ENCODE results near the gene RBM11.

The RBM11 gene

GRCh38 chr21:14245711-14246110 lies 29.8 kb downstream of the RBM11 start:
- Mint-ChIP-seq H3K4me3 (no peak overlapping the region), H3K4me1 (ENCODE audit: low read depth in 2 of 2) (no peaks in the 10 kb centered on the region), H3K9me3 (no peaks in the 10 kb centered on the region), H3K27ac (no peak overlapping the region), H3K27me3 (peaks cover 21 to 25% of the 10 kb centered on the region in 2 donors), H3K36me3 (ENCODE audit: insufficient read depth) (no peaks in the 10 kb centered on the region)
- ATAC-seq (replicated peaks) (no peak), DNase-seq (no peak)

DNA sequence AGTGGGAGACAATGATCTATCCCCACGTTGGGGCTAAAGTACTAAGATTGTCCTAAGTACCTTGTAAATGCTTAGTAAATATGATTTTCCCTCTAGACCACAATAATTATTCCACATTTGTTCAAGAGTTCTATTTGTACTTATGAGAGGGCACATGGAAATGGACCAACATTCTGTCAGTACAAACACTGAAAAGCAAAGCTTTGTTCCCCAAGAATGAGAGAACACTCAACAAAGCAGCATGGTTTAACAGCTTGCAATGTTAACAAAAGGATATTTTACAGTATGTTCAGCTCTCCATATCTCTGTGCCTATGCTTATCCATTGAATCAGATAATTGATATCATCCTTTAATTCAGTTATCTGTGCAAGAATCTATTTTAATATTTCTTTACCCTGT lies 35.4 kb downstream of the RBM11 start:
- Mint-ChIP-seq H3K27me3 (peaks cover 12 to 36% of the 10 kb centered on the region in 2 donors), H3K9me3 (no peaks in the 10 kb centered on the region), H3K4me3 (no peak overlapping the region), H3K27ac (no peak overlapping the region), H3K36me3 (ENCODE audit: insufficient read depth) (no peaks in the 10 kb centered on the region), H3K4me1 (ENCODE audit: low read depth in 2 of 2) (peaks cover 1 to 4% of the 10 kb centered on the region in 2 donors)
- DNase-seq (no peak), ATAC-seq (replicated peaks) (no peak)

DNA sequence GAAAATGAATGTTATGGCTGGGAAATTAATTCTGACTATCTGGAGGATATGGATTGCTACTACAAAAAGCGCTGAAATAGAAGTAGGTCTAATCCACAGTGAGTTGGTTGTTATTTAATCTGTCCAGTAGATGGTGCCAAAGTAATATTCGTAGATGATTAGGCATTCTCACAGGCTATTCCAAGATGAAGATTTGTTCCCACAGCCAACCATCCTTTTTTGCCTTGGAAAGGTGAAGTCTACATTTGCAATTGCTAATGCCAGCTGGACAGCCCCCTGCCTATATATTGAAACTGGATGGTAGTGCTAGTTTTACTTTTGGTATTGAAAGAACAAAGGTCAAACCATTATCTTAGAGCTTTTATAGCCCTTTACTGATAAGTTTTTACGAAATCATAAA lies 43.8 kb downstream of the RBM11 start:
- H3K27me3 Mint-ChIP-seq, result peaks cover 12 to 23% of the 10 kb centered on the region in 2 donors
- no peak overlapping the region for H3K27ac Mint-ChIP-seq
- H3K9me3 Mint-ChIP-seq, result no peaks in the 10 kb centered on the region
- no peaks in the 10 kb centered on the region for H3K36me3 Mint-ChIP-seq (ENCODE audit: insufficient read depth)
- DNase-seq (no peak), ATAC-seq (replicated peaks) (peak; percentile 40)
- no peaks in the 10 kb centered on the region for H3K4me1 Mint-ChIP-seq (ENCODE audit: low read depth in 2 of 2)
- no peak overlapping the region for H3K4me3 Mint-ChIP-seq

- Mint-ChIP-seq H3K4me3 (no peak overlapping the region), H3K9me3 (no peaks in the 10 kb centered on the region), H3K27ac (no peak overlapping the region), H3K4me1 (ENCODE audit: low read depth in 2 of 2) (no peaks in the 10 kb centered on the region), H3K27me3 (peaks cover 12 to 23% of the 10 kb centered on the region in 2 donors), H3K36me3 (ENCODE audit: insufficient read depth) (no peaks in the 10 kb centered on the region)
- no peak for DNase-seq
- no peak for ATAC-seq (replicated peaks)
Observed at GRCh38 chr21:14260174-14260764, 44.3 kb downstream of the RBM11 start.

- Mint-ChIP-seq H3K27me3 (peaks cover 14 to 23% of the 10 kb centered on the region in 2 donors), H3K4me1 (ENCODE audit: low read depth in 2 of 2) (no peaks in the 10 kb centered on the region), H3K27ac (no peak overlapping the region), H3K4me3 (no peak overlapping the region), H3K9me3 (no peaks in the 10 kb centered on the region), H3K36me3 (ENCODE audit: insufficient read depth) (no peaks in the 10 kb centered on the region)
- ATAC-seq (replicated peaks) (no peak), DNase-seq (no peak)
Observed at GRCh38 chr21:14262039-14262438, 46.1 kb downstream of the RBM11 start.

DNA sequence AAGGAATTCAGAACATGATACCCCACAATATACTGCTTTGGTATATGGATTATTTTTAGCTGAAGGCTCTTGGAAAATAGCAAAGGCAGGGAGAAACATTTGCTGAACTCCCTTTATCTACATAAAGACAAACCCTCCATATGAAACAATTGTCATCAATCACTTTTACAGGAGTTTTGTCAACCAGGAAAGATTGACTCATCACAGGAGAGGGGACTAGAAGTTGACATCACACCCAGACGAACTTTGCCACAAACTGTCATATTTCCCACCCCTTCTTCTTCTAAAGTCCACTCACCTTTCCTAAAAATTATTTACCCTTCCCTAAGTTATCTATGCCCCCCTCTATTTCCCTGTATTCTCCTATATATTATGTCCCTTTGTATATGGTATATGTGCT lies 47.9 kb downstream of the RBM11 start:
- no peaks in the 10 kb centered on the region for H3K9me3 Mint-ChIP-seq
- no peak for ATAC-seq (replicated peaks)

GRCh38 chr21:14265023-14265422 lies 49.1 kb downstream of the RBM11 start:
- Mint-ChIP-seq H3K9me3 (no peaks in the 10 kb centered on the region), H3K36me3 (ENCODE audit: insufficient read depth) (no peaks in the 10 kb centered on the region), H3K27ac (no peak overlapping the region), H3K27me3 (peaks cover 7 to 8% of the 10 kb centered on the region in 2 donors), H3K4me1 (ENCODE audit: low read depth in 2 of 2) (no peaks in the 10 kb centered on the region), H3K4me3 (no peak overlapping the region)
- ATAC-seq (replicated peaks) (no peak), DNase-seq (no peak)

More for the DNA sequence above, 47.9 kb downstream of the RBM11 start:
- Mint-ChIP-seq H3K27me3 (peaks cover 11 to 13% of the 10 kb centered on the region in 2 donors), H3K4me1 (ENCODE audit: low read depth in 2 of 2) (no peaks in the 10 kb centered on the region), H3K4me3 (no peak overlapping the region), H3K27ac (no peak overlapping the region), H3K36me3 (ENCODE audit: insufficient read depth) (no peaks in the 10 kb centered on the region)
- DNase-seq, result no peak

- Mint-ChIP-seq H3K27me3 (peaks cover 20 to 24% of the 10 kb centered on the region in 2 donors), H3K36me3 (ENCODE audit: insufficient read depth) (no peaks in the 10 kb centered on the region), H3K4me1 (ENCODE audit: low read depth in 2 of 2) (no peaks in the 10 kb centered on the region), H3K4me3 (no peak overlapping the region), H3K27ac (no peak overlapping the region), H3K9me3 (no peaks in the 10 kb centered on the region)
- ATAC-seq (replicated peaks) (no peak), DNase-seq (no peak)
Observed at GRCh38 chr21:14267076-14267475, 51.1 kb downstream of the RBM11 start.

- no peak overlapping the region for H3K27ac Mint-ChIP-seq
- ATAC-seq (replicated peaks), result no peak
- H3K9me3 Mint-ChIP-seq, result no peaks in the 10 kb centered on the region
- no peak overlapping the region for H3K4me3 Mint-ChIP-seq
- no peak for DNase-seq
- no peaks in the 10 kb centered on the region for H3K36me3 Mint-ChIP-seq (ENCODE audit: insufficient read depth)
- H3K27me3 Mint-ChIP-seq, result peaks cover 40 to 49% of the 10 kb centered on the region in 2 donors
- no peaks in the 10 kb centered on the region for H3K4me1 Mint-ChIP-seq (ENCODE audit: low read depth in 2 of 2)
Observed at GRCh38 chr21:14270631-14271030, 54.7 kb downstream of the RBM11 start.

GRCh38 chr21:14271053-14271452 lies 55.1 kb downstream of the RBM11 start:
- H3K9me3 Mint-ChIP-seq, result no peaks in the 10 kb centered on the region
- ATAC-seq (replicated peaks), result no peak
- H3K27me3 Mint-ChIP-seq, result peaks cover 40 to 53% of the 10 kb centered on the region in 2 donors

DNA sequence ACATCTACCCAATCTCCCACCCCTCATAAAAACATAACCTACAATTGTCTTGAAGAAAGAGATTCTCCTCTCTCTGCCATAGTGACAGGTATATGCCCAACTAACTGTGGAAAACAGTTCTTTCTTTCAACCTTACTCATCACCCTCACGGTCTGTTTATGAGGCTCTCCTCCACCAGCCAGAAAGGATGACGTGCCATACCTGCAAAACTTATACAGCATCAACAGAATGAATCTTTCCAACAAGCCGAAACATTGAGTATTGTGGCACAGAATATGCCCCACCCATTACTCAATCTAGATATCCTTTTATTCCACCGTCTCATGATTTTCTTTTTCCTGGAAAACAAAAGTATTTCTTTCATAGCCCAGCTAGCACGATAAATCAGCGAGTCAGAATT lies 55.7 kb downstream of the RBM11 start:
- DNase-seq, result no peak
- Mint-ChIP-seq H3K4me1 (ENCODE audit: low read depth in 2 of 2) (no peaks in the 10 kb centered on the region), H3K27me3 (peaks cover 40 to 54% of the 10 kb centered on the region in 2 donors), H3K9me3 (no peaks in the 10 kb centered on the region), H3K27ac (no peak overlapping the region), H3K36me3 (ENCODE audit: insufficient read depth) (no peaks in the 10 kb centered on the region), H3K4me3 (no peak overlapping the region)
- no peak for ATAC-seq (replicated peaks)

More at GRCh38 chr21:14271053-14271452, 55.1 kb downstream of the RBM11 start:
- no peaks in the 10 kb centered on the region for H3K36me3 Mint-ChIP-seq (ENCODE audit: insufficient read depth)
- H3K4me1 Mint-ChIP-seq (ENCODE audit: low read depth in 2 of 2), result no peaks in the 10 kb centered on the region
- no peak for DNase-seq
- H3K4me3 Mint-ChIP-seq, result no peak overlapping the region
- no peak overlapping the region for H3K27ac Mint-ChIP-seq

- no peak for ATAC-seq (replicated peaks)
- Mint-ChIP-seq H3K27me3 (peaks cover 40 to 53% of the 10 kb centered on the region in 2 donors), H3K27ac (no peak overlapping the region), H3K4me1 (ENCODE audit: low read depth in 2 of 2) (no peaks in the 10 kb centered on the region), H3K4me3 (no peak overlapping the region), H3K9me3 (no peaks in the 10 kb centered on the region), H3K36me3 (ENCODE audit: insufficient read depth) (no peaks in the 10 kb centered on the region)
- no peak for DNase-seq
Observed at GRCh38 chr21:14273736-14274538, 58.0 kb downstream of the RBM11 start.

DNA sequence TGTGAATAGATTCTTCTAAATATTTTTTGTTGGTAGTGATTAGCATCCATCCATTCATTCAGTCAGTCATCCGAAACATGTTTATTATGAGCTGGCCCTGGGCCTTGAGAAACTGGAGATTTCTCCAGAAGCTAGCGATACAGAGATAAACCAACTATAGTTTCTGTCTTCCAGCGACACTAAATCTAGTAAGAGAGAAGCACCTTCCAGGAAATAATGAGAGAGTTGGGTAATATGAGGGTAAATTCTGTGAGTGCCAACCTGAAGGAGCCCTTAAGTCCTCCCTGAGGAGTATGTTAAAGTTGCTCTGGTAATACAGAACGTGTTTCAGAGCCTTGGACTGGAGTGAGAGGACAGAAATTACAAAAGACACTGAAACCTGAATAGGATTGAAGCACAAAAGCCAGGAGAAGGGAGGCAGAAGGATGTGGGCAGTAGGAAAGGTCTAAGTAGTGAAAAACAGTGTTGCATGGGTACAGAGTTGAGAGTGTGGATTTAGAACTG lies 59.8 kb downstream of the RBM11 start:
- Mint-ChIP-seq H3K4me3 (no peak overlapping the region), H3K36me3 (ENCODE audit: insufficient read depth) (no peaks in the 10 kb centered on the region), H3K27ac (no peak overlapping the region), H3K9me3 (no peaks in the 10 kb centered on the region), H3K4me1 (ENCODE audit: low read depth in 2 of 2) (no peaks in the 10 kb centered on the region), H3K27me3 (peaks cover 37 to 59% of the 10 kb centered on the region in 2 donors)
- no peak for DNase-seq
- ATAC-seq (replicated peaks), result no peak
